Transverse colon (tissue), 4 donors: Measurements from ENCODE around the gene FOXL1.

Experiments used
- CTCF ChIP-seq, 5 experiments: fragments of 200-600 bp in 3 of 5; fragments of 450-650 bp in 2 of 5; sonication (generic) in 3 of 5; IDR thresholded peaks; 1 replicate in 2 of 5; 2 replicates in 3 of 5; pipeline ENCODE4 v1.5.1; 2016 to 2017; ENCODE audit warnings: antibody characterized with exemption in 5 of 5, inconsistent platforms in 3 of 5, mild to moderate bottlenecking in 2 of 5, moderate library complexity in 1 of 5
- POLR2A ChIP-seq: fragments of 450-650 bp; IDR thresholded peaks from one replicate; pipeline ENCODE4 v1.6.1; 2016; ENCODE audit warnings: antibody characterized with exemption, mild to moderate bottlenecking, moderate library complexity
- POLR2AphosphoS5 ChIP-seq, 3 donors: sonication (generic); formaldehyde crosslinking; IDR thresholded peaks; one replicate each; pipeline ENCODE4 v1.6.1; 2016; ENCODE audit warnings: antibody characterized with exemption in 3 of 3

GRCh38 chr16:86537486-86537885 is 40.9 kb upstream of the FOXL1 start:
- TF ChIP-seq POLR2AphosphoS5 (IDR thresholded peaks at IDR 0.05) = no peak
- TF ChIP-seq POLR2A = no peak
- TF ChIP-seq CTCF (IDR thresholded peaks at IDR 0.05) = no peak
